Psoas muscle (tissue), 8 donors: ENCODE measurements around the gene MTMR6. TPM values are rescaled to one million over a fixed set of nuclear protein-coding genes. Genes with fewer than 3 reads are reported as not detected.

Experiments
- ATAC-seq, 4 donors: fragments of 200-7000 bp; cut with Tn5 transposase; one replicate each; pipeline ENCODE4 v1.9.1; 2020; ENCODE audit warnings: moderate library complexity in 3 of 4, mild to moderate bottlenecking in 2 of 4
- DNase-seq, 2 donors: peaks; one replicate each; pipeline ENCODE4 v3.0.0-alpha.2; 2020
- H3K27ac ChIP-seq: fragments of 200-600 bp; one replicate; pipeline ENCODE4 v1.8.0; 2022
- H3K27me3 ChIP-seq, 3 donors: fragments of 200-600 bp in 1 of 3; one replicate each; pipeline versions ENCODE4 v1.6.1 to v1.8.0; 2013 to 2022; ENCODE audit warnings: low read length in 2 of 3, mild to moderate bottlenecking in 2 of 3, moderate library complexity in 1 of 3; ENCODE audit not compliant: insufficient read depth in 3 of 3
- H3K36me3 ChIP-seq, 2 donors: fragments of 200-600 bp in 1 of 2; one replicate each; pipeline versions ENCODE4 v1.6.1 to v1.8.0; 2013 to 2022; ENCODE audit warnings: low read depth in 1 of 2, mild to moderate bottlenecking in 1 of 2, moderate library complexity in 1 of 2; ENCODE audit not compliant: insufficient read depth in 1 of 2
- H3K4me1 ChIP-seq: fragments of 200-600 bp; one replicate; pipeline ENCODE4 v1.8.0; 2022
- H3K4me3 ChIP-seq: fragments of 200-600 bp; one replicate; pipeline ENCODE4 v1.8.0; 2022; ENCODE audit warnings: mild to moderate bottlenecking
- H3K9me3 ChIP-seq: fragments of 200-600 bp; one replicate; pipeline ENCODE4 v1.8.0; 2022
- CTCF ChIP-seq: fragments of 200-600 bp; IDR thresholded peaks from one replicate; pipeline ENCODE4 v1.8.0; 2022; ENCODE audit warnings: antibody characterized with exemption
- WGBS, 3 donors: extraction: QIAGEN DNeasy Blood & Tissue Kit; methylation state at CpG; one replicate each; pipeline versions ENCODE4 v1.1.6 to v1.1.7; 2013; 5-methylcytosine and 5-hydroxymethylcytosine counted together
- intact Hi-C, 2 donors: fragments of 100-400 bp; cut with DNase I; formaldehyde crosslinking; loops; one replicate each; pipeline versions ENCODE4 v1.11.0 to v1.14.2; 2022
- polyA plus RNA-seq, 3 donors: library from polyadenylated mRNA; stranded (reverse); fragments of 200-250 nt; gene quantifications; one replicate each; pipeline ENCODE4 v1.2.3, GENCODE V29; 2013
- total RNA-seq, 4 donors: library from RNA; stranded (reverse); fragmentation: NEBNext Ultra II Directional in 2 of 4; extraction: Animal tissue kit (Norgen Biotek cat#: 25700) in 2 of 4; gene quantifications; one replicate each; pipeline versions ENCODE4 v1.2.1 to v1.2.4, GENCODE V29; 2021 to 2023
- donor health status: healthy with polysubstance abuse.
- donor health status: DM: no; HTN: no; CAD: no; lungs with moderate emphysema.
- donor health status: Bipolar disorder and iron deficiency.
- donor health status: healthy.
- donor health status: DM: yes; HTN: yes; CAD: no.
- donor health status: DM: no; HTN: no; CAD: no.
- donor health status: DM: no; HTN: no; CAD: no.
- donor health status: DM: yes; HTN: yes; CAD: no.

MTMR6 gene
- total and polyA plus RNA-seq, 7 donors: 7.7 to 22.9 (median 15.5) TPM

GRCh38 chr13:25218019-25218418 lies 69.3 kb downstream of the MTMR6 start:
- intact Hi-C loops: no loop called here
- Histone ChIP-seq H3K27me3 (peaks cover 0 to 4% (median 0%) of the 10 kb centered on the region in 3 donors), H3K4me3 (no peak overlapping the region), H3K27ac (no peak overlapping the region), H3K36me3 (no peaks in the 10 kb centered on the region), H3K9me3 (no peaks in the 10 kb centered on the region), H3K4me1 (no peaks in the 10 kb centered on the region)
- ATAC-seq: no peak
- no peak for DNase-seq
- no peak for TF ChIP-seq CTCF
- WGBS, 3 donors: 60 to 65% (median 62%) methylated on average over 5 of the region's 5 CpGs

- no peak overlapping the region for H3K4me3 ChIP-seq
- H3K9me3 ChIP-seq: no peaks in the 10 kb centered on the region
- ATAC-seq: no peak
- WGBS, 3 donors: 49 to 51% (median 51%) methylated on average over 12 of the region's 12 CpGs
- no peaks in the 10 kb centered on the region for H3K4me1 ChIP-seq
- H3K27ac ChIP-seq: no peak overlapping the region
- no peaks in the 10 kb centered on the region for H3K27me3 ChIP-seq
- no peak for DNase-seq
- TF ChIP-seq CTCF: no peak
- intact Hi-C loops: no loop called here
- H3K36me3 ChIP-seq: no peaks in the 10 kb centered on the region
Observed at GRCh38 chr13:25217023-25217885, 70.0 kb downstream of the MTMR6 start.

GRCh38 chr13:25215253-25215575 lies 72.1 kb downstream of the MTMR6 start:
- intact Hi-C loops: no loop called here
- DNase-seq (no peak), ATAC-seq (no peak)
- no peaks in the 10 kb centered on the region for H3K9me3 ChIP-seq
- H3K36me3 ChIP-seq: no peaks in the 10 kb centered on the region
- no peaks in the 10 kb centered on the region for H3K4me1 ChIP-seq
- no peaks in the 10 kb centered on the region for H3K27me3 ChIP-seq
- 54 to 58% (median 55%) methylated on average over 3 of the region's 3 CpGs for WGBS, 3 donors
- H3K4me3 ChIP-seq: no peak overlapping the region
- no peak for TF ChIP-seq CTCF
- H3K27ac ChIP-seq: no peak overlapping the region

DNA sequence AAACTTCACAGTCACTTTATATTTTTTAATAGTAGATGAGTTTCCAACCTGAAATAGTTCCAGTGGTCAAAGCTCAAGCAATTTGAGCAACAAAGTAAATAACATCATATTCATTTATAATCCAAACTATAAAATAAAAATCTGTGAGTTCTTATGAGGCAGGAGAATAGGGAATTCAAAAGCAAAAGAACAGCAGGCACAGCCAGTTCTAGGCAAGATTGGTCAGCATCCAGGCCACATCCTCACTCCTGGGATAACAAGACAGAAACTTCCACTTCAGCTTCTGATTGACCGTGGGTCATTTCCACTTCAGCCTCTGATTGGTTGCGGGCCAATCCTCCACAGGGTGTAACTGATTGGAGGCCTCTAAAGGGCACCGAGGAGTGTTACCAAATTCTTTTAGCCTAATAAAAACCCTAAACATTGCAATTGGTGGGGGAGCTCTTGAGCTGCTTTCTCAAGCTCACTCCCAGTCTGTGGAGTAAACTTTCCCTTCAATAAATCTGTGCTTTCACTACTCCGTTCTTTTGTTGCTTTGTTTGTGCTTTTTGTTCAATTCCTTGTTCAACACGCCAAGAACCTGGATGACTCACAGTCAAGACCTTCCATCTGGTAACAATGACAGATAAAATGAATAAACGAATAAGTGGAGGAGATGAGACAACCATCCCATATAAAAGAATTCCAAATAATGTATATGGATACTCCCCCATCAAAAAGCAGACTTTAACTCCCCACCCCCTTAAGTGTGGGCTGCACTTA lies 72.6 kb downstream of the MTMR6 start:
- Histone ChIP-seq H3K4me3 (no peak overlapping the region), H3K4me1 (no peaks in the 10 kb centered on the region), H3K27me3 (no peaks in the 10 kb centered on the region), H3K9me3 (no peaks in the 10 kb centered on the region), H3K36me3 (no peaks in the 10 kb centered on the region), H3K27ac (no peak overlapping the region)
- intact Hi-C loops: no loop called here
- WGBS, 3 donors: 43 to 49% (median 47%) methylated on average over 6 of the region's 6 CpGs
- ATAC-seq: peak in 1 of 4 donors; percentile 37
- TF ChIP-seq CTCF: no peak
- peak in 1 of 2 donors; percentile 67 for DNase-seq
